Bronchial epithelial cell (primary cell): ENCODE measurements around the gene SIAH2. TPM values are rescaled to one million over a fixed set of nuclear protein-coding genes. Genes with fewer than 3 reads are reported as not detected.

Experiments
- DNase-seq: peaks from one replicate; pipeline ENCODE4 v3.0.0-alpha.2; 2010; ENCODE audit warnings: low read depth
- FAIRE-seq: peaks from 2 replicates; lab custom pipeline; 2011; peaks lifted over from hg19 to GRCh38; lab: Jason Lieb, UNC
- H3K27me3 ChIP-seq: 2 replicates; pipeline ENCODE4 v1.5.1; 2011; ENCODE audit warnings: low read length; ENCODE audit not compliant: control insufficient read depth, insufficient read depth
- H3K36me3 ChIP-seq: 2 replicates; pipeline ENCODE4 v1.5.1; 2011; ENCODE audit warnings: low read length; ENCODE audit not compliant: control insufficient read depth, insufficient read depth
- H3K4me3 ChIP-seq: 2 replicates; pipeline ENCODE4 v1.5.1; 2011; ENCODE audit warnings: mild to moderate bottlenecking, low read depth, low read length, control low read depth
- CTCF ChIP-seq: IDR thresholded peaks from 2 replicates; pipeline ENCODE4 v1.5.1; 2011; ENCODE audit warnings: mild to moderate bottlenecking, moderate library complexity, low read length, control low read depth, inconsistent platforms; ENCODE audit not compliant: insufficient read depth, severe bottlenecking
- total RNA-seq: library from RNA; depleted of rRNA; stranded (reverse); fragments of >200 nt; gene quantifications from 2 replicates; pipeline ENCODE4 v1.2.1, GENCODE V29; 2014

The SIAH2 gene
- total RNA-seq, 1 donor from 2014 or later: 36.1 TPM

- FAIRE-seq (no peak), DNase-seq (no peak)
- Histone ChIP-seq H3K4me3 (no peak overlapping the region), H3K36me3 (no peaks in the 10 kb centered on the region), H3K27me3 (no peaks in the 10 kb centered on the region)
- TF ChIP-seq CTCF: no peak
These were observed 20.3 kb upstream of the SIAH2 start for GRCh38 chr3:150783316-150783715.

- TF ChIP-seq CTCF: no peak
- H3K27me3 ChIP-seq: no peaks in the 10 kb centered on the region
- FAIRE-seq (no peak), DNase-seq (no peak)
- H3K4me3 ChIP-seq: no peak overlapping the region
- H3K36me3 ChIP-seq: no peaks in the 10 kb centered on the region
These were observed 16.5 kb upstream of the SIAH2 start for GRCh38 chr3:150779402-150779858.

GRCh38 chr3:150778793-150779401, 15.9 kb upstream of the SIAH2 start:
- no peaks in the 10 kb centered on the region for H3K36me3 ChIP-seq
- no peak overlapping the region for H3K4me3 ChIP-seq
- no peak for DNase-seq
- no peak for TF ChIP-seq CTCF
- H3K27me3 ChIP-seq: no peaks in the 10 kb centered on the region
- no peak for FAIRE-seq

- peak; percentile 79 for DNase-seq
- H3K27me3 ChIP-seq: no peaks in the 10 kb centered on the region
- FAIRE-seq: no peak
- no peak for TF ChIP-seq CTCF
- H3K36me3 ChIP-seq: no peaks in the 10 kb centered on the region
- H3K4me3 ChIP-seq: no peak overlapping the region
These were observed 12.1 kb upstream of the SIAH2 start for GRCh38 chr3:150775001-150775599.

- FAIRE-seq (peak; percentile 80), DNase-seq (no peak)
- no peak for TF ChIP-seq CTCF
- no peaks in the 10 kb centered on the region for H3K27me3 ChIP-seq
- H3K4me3 ChIP-seq: no peak overlapping the region
- H3K36me3 ChIP-seq: no peaks in the 10 kb centered on the region
These were observed 10.7 kb upstream of the SIAH2 start for GRCh38 chr3:150773616-150774192.

- DNase-seq: no peak
- no peak for TF ChIP-seq CTCF
- Histone ChIP-seq H3K36me3 (no peaks in the 10 kb centered on the region), H3K4me3 (no peak overlapping the region), H3K27me3 (no peaks in the 10 kb centered on the region)
- no peak for FAIRE-seq
These were observed 8.6 kb upstream of the SIAH2 start for GRCh38 chr3:150771600-150771999.
